HepG2 (cell line): ENCODE results near the gene USP10. TPM values are rescaled to one million over a fixed set of nuclear protein-coding genes. Genes with fewer than 3 reads are reported as not detected.
A peak's percentile ranks its signal among the peaks of the same experiment; 100 is the strongest.

Experiments
- ATAC-seq: fragments of 200-7000 bp; cut with Tn5 transposase; 3 replicates; pipeline ENCODE4 v1.9.1; 2020; ENCODE audit warnings: mild to moderate bottlenecking, moderate library complexity
- BruUV-seq: library from RNA; stranded (reverse); fragments of 400-500 nt; replicated peaks from 2 replicates; lab custom pipeline; 2021; lab: Mats Ljungman, UMichigan
- CTCF ChIA-PET: fragments of 300-600 bp; formaldehyde crosslinking; extraction: SDS; loops from one replicate; lab custom pipeline; 2021; ENCODE audit warnings: low total read pairs, inconsistent platforms, low intra/inter-chr PET ratio; lab: Yijun Ruan, JAX
- POLR2A ChIA-PET: fragments of 350-600 bp; sonication (Branson Sonifier 250); formaldehyde crosslinking; loops from one replicate; lab custom pipeline; 2020; ENCODE audit warnings: antibody characterized with exemption, inconsistent platforms; lab: Yijun Ruan, JAX
- DNase-seq: peaks from one replicate; pipeline ENCODE4 v3.0.0-alpha.2; 2015; ENCODE audit warnings: low spot score
- FAIRE-seq: peaks from 3 replicates; lab custom pipeline; 2011; peaks lifted over from hg19 to GRCh38; lab: Jason Lieb, UNC
- H2AFZ ChIP-seq: one replicate; pipeline ENCODE4 v1.6.1; 2011; ENCODE audit warnings: low read length, inconsistent platforms
- H3K27ac ChIP-seq: fragments of 300-600 bp; 3 replicates; pipeline ENCODE4 v1.8.0; 2011; ENCODE audit warnings: mixed run types, mild to moderate bottlenecking, mixed read lengths, low read length, inconsistent platforms; ENCODE audit not compliant: insufficient read depth; ENCODE audit errors: extremely low read length
- H3K27me3 ChIP-seq, 2 experiments: fragments of 200-600 bp in 1 of 2; 2 replicates in 1 of 2; 3 replicates in 1 of 2; pipeline versions ENCODE4 v1.6.0 to v1.8.0; 2011; ENCODE audit warnings: low read length in 2 of 2, mild to moderate bottlenecking in 2 of 2, moderate library complexity in 2 of 2, inconsistent platforms in 1 of 2; ENCODE audit not compliant: insufficient read depth in 2 of 2, control insufficient read depth in 1 of 2
- H3K36me3 ChIP-seq, 2 experiments: fragments of 200-600 bp in 1 of 2; replicated peaks in 1 of 2; 2 replicates in 1 of 2; 3 replicates in 1 of 2; pipeline versions ENCODE4 v1.5.1 to v1.8.0; 2011; ENCODE audit warnings: low read length in 2 of 2, inconsistent platforms in 1 of 2; ENCODE audit not compliant: insufficient read depth in 2 of 2, control insufficient read depth in 1 of 2
- H3K4me1 ChIP-seq: 2 replicates; pipeline ENCODE4 v1.5.1; 2012; ENCODE audit warnings: low read length, inconsistent platforms; ENCODE audit not compliant: insufficient read depth
- H3K4me2 ChIP-seq: 2 replicates; pipeline ENCODE4 v1.6.0; 2011; ENCODE audit warnings: low read depth, low read length, inconsistent platforms
- H3K4me3 ChIP-seq, 3 experiments: fragments of 200-600 bp in 1 of 3; sonication (generic), shearing (Covaris generic) in 1 of 3; replicated peaks in 1 of 3; 2 replicates each; pipeline ENCODE4 v1.5.1; 2011 to 2016; ENCODE audit warnings: low read length in 3 of 3, inconsistent platforms in 2 of 3, low read depth in 2 of 3, mild to moderate bottlenecking in 2 of 3, control low read depth in 1 of 3, mixed read lengths in 1 of 3; ENCODE audit not compliant: insufficient read depth in 1 of 3
- H3K79me2 ChIP-seq: one replicate; pipeline ENCODE4 v1.6.1; 2011; ENCODE audit warnings: low read length, inconsistent platforms; ENCODE audit not compliant: insufficient read depth
- H3K9ac ChIP-seq: 2 replicates; pipeline ENCODE4 v1.6.0; 2011; ENCODE audit warnings: mild to moderate bottlenecking, low read depth, low read length, inconsistent platforms; ENCODE audit not compliant: insufficient read depth
- H3K9me3 ChIP-seq: 2 replicates; pipeline ENCODE4 v1.5.1; 2012; ENCODE audit warnings: mild to moderate bottlenecking, low read length
- H4K20me1 ChIP-seq: 2 replicates; pipeline ENCODE4 v1.6.0; 2011; ENCODE audit warnings: inconsistent platforms, mild to moderate bottlenecking, low read length, moderate library complexity; ENCODE audit not compliant: insufficient read depth
- HOXA7 ChIP-seq: sonication (generic); formaldehyde crosslinking; IDR thresholded peaks from 2 replicates; pipeline ENCODE4 v1.8.1; 2022; ENCODE audit warnings: mild to moderate bottlenecking, missing genetic modification reagents, moderate library complexity
- ZNF329 ChIP-seq: sonication (generic); formaldehyde crosslinking; IDR thresholded peaks from 2 replicates; pipeline ENCODE4 v1.9.0; 2021; ENCODE audit warnings: low read depth, mild to moderate bottlenecking, missing genetic modification reagents
- ZNF367 ChIP-seq: sonication (generic); formaldehyde crosslinking; IDR thresholded peaks from 2 replicates; pipeline ENCODE4 v1.4.0; 2020; ENCODE audit warnings: missing genetic modification reagents, borderline replicate concordance
- ZNF446 ChIP-seq: sonication (generic); formaldehyde crosslinking; IDR thresholded peaks from 2 replicates; pipeline ENCODE4 v1.5.0; 2020; ENCODE audit warnings: mild to moderate bottlenecking, missing genetic modification reagents
- ZNF484 ChIP-seq: sonication (generic); formaldehyde crosslinking; IDR thresholded peaks from 2 replicates; pipeline ENCODE4 v1.5.1; 2020; ENCODE audit warnings: mild to moderate bottlenecking, low read depth, missing genetic modification reagents, borderline replicate concordance
- WGBS: methylation state at CpG from one replicate; pipeline ENCODE4 v1.1.6; 2017; ENCODE audit warnings: low lambda C conversion rate; 5-methylcytosine and 5-hydroxymethylcytosine counted together
- in situ Hi-C: cut with HindIII; loops from 2 replicates; pipeline ENCODE4 v1.10.0; 2017; ENCODE audit warnings: low pct_unique_long_range_greater_than_20kb; ENCODE audit not compliant: extremely low pct_ligation_motif_present
- intact Hi-C: fragments of 100-400 bp; cut with micrococcal nuclease; formaldehyde crosslinking; loops from one replicate; pipeline ENCODE4 v1.10.0; 2022; ENCODE audit not compliant: unreplicated experiment
- polyA plus RNA-seq, 8 experiments: library from polyadenylated mRNA; depleted of rRNA in 3 of 8; stranded (reverse) in 7 of 8; unstranded in 1 of 8; fragments of >200 nt; fragmentation: Illumina TruSeq in 4 of 8; extraction: Trizol in 4 of 8; gene quantifications; 2 replicates each; pipeline versions ENCODE4 v1.2.1 to v1.2.3, GENCODE V29; 2011 to 2016; ENCODE audit warnings: low read depth in 4 of 8, missing spikeins in 1 of 8, mixed read lengths in 1 of 8; ENCODE audit not compliant: insufficient read depth in 1 of 8
- total RNA-seq, 5 experiments: library from RNA; depleted of rRNA; stranded (reverse); fragments of >200 nt; fragmentation: Illumina TruSeq; extraction: Trizol; gene quantifications; 2 replicates each; pipeline ENCODE4 v1.2.3, GENCODE V29; 2016; ENCODE audit warnings: low read depth in 1 of 5

The USP10 gene
- total and polyA plus RNA-seq, 2 of the 13 experiments (the other 11 are each of a cell fraction or from before 2014, with no cell fraction given) = 79.1 to 122 TPM

GRCh38 chr16:84683691-84684591 lies 15.9 kb upstream of the USP10 start:
- H3K27ac ChIP-seq = no peak overlapping the region
- intact Hi-C loops (no loop called here), in situ Hi-C loops (no loop called here)
- CTCF ChIA-PET = no interaction called here
- 54% methylated on average over 15 of the region's 15 CpGs for WGBS
- BruUV-seq = no TSS peak
- no peaks in the 10 kb centered on the region for H3K79me2 ChIP-seq
- no peaks in the 10 kb centered on the region for H4K20me1 ChIP-seq
- TF ChIP-seq ZNF367 (CRISPR knock-in tag) (no peak), ZNF484 (no peak), ZNF446 (CRISPR knock-in tag) (no peak)
- H3K9ac ChIP-seq = no peak overlapping the region
- no peaks in the 10 kb centered on the region for H3K9me3 ChIP-seq
- H2AFZ ChIP-seq = no peak overlapping the region
- no peak overlapping the region for H3K4me3 ChIP-seq
- DNase-seq = no peak
- no peaks in the 10 kb centered on the region for H3K36me3 ChIP-seq
- H3K4me2 ChIP-seq = no peak overlapping the region
- H3K27me3 ChIP-seq = peaks cover 0 to 30% of the 10 kb centered on the region in 2 experiments; a peak in 3 of 5 replicates
- H3K4me1 ChIP-seq = peaks cover 9% of the 10 kb centered on the region; the same call in 1 of the 2 replicates
- no peak for ATAC-seq
- POLR2A ChIA-PET = no interaction called here
- no peak for FAIRE-seq

GRCh38 chr16:84684592-84684965 lies 15.2 kb upstream of the USP10 start:
- POLR2A ChIA-PET = no interaction called here
- CTCF ChIA-PET = no interaction called here
- Histone ChIP-seq H3K9me3 (no peaks in the 10 kb centered on the region), H3K36me3 (no peaks in the 10 kb centered on the region), H3K79me2 (no peaks in the 10 kb centered on the region), H3K4me2 (no peak overlapping the region), H4K20me1 (no peaks in the 10 kb centered on the region), H2AFZ (no peak overlapping the region), H3K4me1 (peaks cover 9% of the 10 kb centered on the region; the same call in 1 of the 2 replicates), H3K27me3 (peaks cover 0 to 30% of the 10 kb centered on the region in 2 experiments; a peak in 3 of 5 replicates), H3K9ac (no peak overlapping the region), H3K27ac (no peak overlapping the region), H3K4me3 (no peak overlapping the region)
- no peak for DNase-seq
- BruUV-seq = no TSS peak
- TF ChIP-seq ZNF329 (CRISPR knock-in tag) (peak; percentile 95), HOXA7 (CRISPR knock-in tag) (no peak)
- in situ Hi-C loops = no loop called here
- no peak for FAIRE-seq
- WGBS = 55% methylated on average over 4 of the region's 4 CpGs
- intact Hi-C loops = no loop called here
- ATAC-seq = no peak
